A549 (cell line): ENCODE data around the gene LMOD1.

Source experiments
- EP300 ChIP-seq, 2 experiments: fragments of >200 bp; sonication (Bioruptor Twin); formaldehyde crosslinking; IDR thresholded peaks; 2 replicates in 1 of 2; 3 replicates in 1 of 2; pipeline ENCODE4 v1.6.1; 2016 to 2017
- MAZ ChIP-seq: fragments of 150-350 bp; IDR thresholded peaks from 2 replicates; pipeline ENCODE4 v1.6.1; 2014; ENCODE audit warnings: antibody characterized with exemption, low read depth, low read length, borderline replicate concordance
- POLR2A ChIP-seq: IDR thresholded peaks from 2 replicates; pipeline ENCODE4 v1.6.1; 2012; ENCODE audit warnings: mild to moderate bottlenecking, low read length
- TF ChIP-seq, protein P1 (sequence below): fragments of >200 bp; sonication (Bioruptor Twin); formaldehyde crosslinking; IDR thresholded peaks from 3 replicates; pipeline ENCODE4 v1.5.1; 2016
- TF ChIP-seq, protein P2 (sequence below): IDR thresholded peaks from 2 replicates; pipeline ENCODE4 v1.6.1; 2012

DNA sequence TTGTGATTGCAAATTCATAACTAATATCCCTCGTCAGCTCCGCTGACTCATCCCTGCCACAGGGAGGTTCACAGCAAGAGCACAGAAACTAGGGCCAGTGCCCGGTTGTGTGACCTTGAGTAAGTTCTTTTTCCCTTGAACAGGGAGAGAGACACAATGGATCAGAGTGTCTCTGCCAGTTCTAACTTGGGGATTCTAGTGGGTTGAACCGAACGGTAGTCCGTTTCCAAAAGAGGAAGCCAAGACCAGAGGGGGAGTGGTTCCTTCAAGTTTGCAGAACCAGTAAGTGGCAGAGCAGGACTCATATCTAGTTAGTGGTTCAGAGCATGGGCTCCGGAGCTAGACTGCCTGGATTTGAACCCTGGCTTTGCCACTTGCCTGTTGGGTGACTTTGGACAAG lies 62.6 kb downstream of the LMOD1 start:
- TF ChIP-seq, protein P1, sequence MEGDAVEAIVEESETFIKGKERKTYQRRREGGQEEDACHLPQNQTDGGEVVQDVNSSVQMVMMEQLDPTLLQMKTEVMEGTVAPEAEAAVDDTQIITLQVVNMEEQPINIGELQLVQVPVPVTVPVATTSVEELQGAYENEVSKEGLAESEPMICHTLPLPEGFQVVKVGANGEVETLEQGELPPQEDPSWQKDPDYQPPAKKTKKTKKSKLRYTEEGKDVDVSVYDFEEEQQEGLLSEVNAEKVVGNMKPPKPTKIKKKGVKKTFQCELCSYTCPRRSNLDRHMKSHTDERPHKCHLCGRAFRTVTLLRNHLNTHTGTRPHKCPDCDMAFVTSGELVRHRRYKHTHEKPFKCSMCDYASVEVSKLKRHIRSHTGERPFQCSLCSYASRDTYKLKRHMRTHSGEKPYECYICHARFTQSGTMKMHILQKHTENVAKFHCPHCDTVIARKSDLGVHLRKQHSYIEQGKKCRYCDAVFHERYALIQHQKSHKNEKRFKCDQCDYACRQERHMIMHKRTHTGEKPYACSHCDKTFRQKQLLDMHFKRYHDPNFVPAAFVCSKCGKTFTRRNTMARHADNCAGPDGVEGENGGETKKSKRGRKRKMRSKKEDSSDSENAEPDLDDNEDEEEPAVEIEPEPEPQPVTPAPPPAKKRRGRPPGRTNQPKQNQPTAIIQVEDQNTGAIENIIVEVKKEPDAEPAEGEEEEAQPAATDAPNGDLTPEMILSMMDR: no peak
- no peak for TF ChIP-seq MAZ
- TF ChIP-seq POLR2A: no peak
- TF ChIP-seq EP300 (IDR thresholded peaks at IDR 0.05): no peak
- TF ChIP-seq, protein P2, sequence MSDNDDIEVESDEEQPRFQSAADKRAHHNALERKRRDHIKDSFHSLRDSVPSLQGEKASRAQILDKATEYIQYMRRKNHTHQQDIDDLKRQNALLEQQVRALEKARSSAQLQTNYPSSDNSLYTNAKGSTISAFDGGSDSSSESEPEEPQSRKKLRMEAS: no peak
